Vagina (tissue), 2 donors: ENCODE measurements around the gene CREBBP. TPM values are rescaled to one million over a fixed set of nuclear protein-coding genes. Genes with fewer than 3 reads are reported as not detected.

ENCODE experiments used
- DNase-seq, 2 donors: peaks; one replicate each; pipeline ENCODE4 v3.0.0-alpha.2; 2017; ENCODE audit errors: extremely low spot score in 2 of 2
- H3K27ac ChIP-seq: fragments of 200-600 bp; sonication (generic); one replicate; pipeline ENCODE4 v1.5.1; 2019
- H3K27me3 ChIP-seq: fragments of 200-600 bp; sonication (generic); one replicate; pipeline ENCODE4 v1.5.1; 2019
- H3K36me3 ChIP-seq, 2 donors: fragments of 200-600 bp; sonication (generic); one replicate each; pipeline ENCODE4 v1.5.1; 2017 to 2019
- H3K4me1 ChIP-seq: fragments of 200-600 bp; sonication (generic); one replicate; pipeline ENCODE4 v1.5.1; 2019
- H3K4me3 ChIP-seq, 2 donors: fragments of 200-600 bp; sonication (generic); 1 replicate in 1 of 2; 2 replicates in 1 of 2; pipeline ENCODE4 v1.5.1; 2016 to 2019
- H3K9me3 ChIP-seq: fragments of 200-600 bp; sonication (generic); one replicate; pipeline ENCODE4 v1.5.1; 2019
- CTCF ChIP-seq, 3 experiments: fragments of 450-650 bp in 2 of 3; fragments of 200-600 bp in 1 of 3; sonication (generic) in 1 of 3; IDR thresholded peaks; one replicate each; pipeline ENCODE4 v1.5.1; 2017 to 2019; ENCODE audit warnings: antibody characterized with exemption in 3 of 3, mild to moderate bottlenecking in 2 of 3, moderate library complexity in 2 of 3
- POLR2A ChIP-seq, 2 donors: fragments of 450-650 bp; IDR thresholded peaks; one replicate each; pipeline ENCODE4 v1.6.1; 2017; ENCODE audit warnings: antibody characterized with exemption in 2 of 2, mild to moderate bottlenecking in 2 of 2, moderate library complexity in 2 of 2
- POLR2AphosphoS5 ChIP-seq, 2 donors: sonication (generic); formaldehyde crosslinking; IDR thresholded peaks; one replicate each; pipeline ENCODE4 v1.9.0; 2017; ENCODE audit warnings: antibody characterized with exemption in 2 of 2, mild to moderate bottlenecking in 2 of 2, low read depth in 1 of 2; ENCODE audit not compliant: insufficient read depth in 1 of 2
- intact Hi-C: fragments of 100-400 bp; cut with DNase I; formaldehyde crosslinking; loops from one replicate; pipeline ENCODE4 v1.15.1; 2023
- total RNA-seq: library from RNA; depleted of rRNA; stranded (reverse); fragments of >200 nt; gene quantifications from one replicate; pipeline ENCODE4 v1.2.3, GENCODE V29; 2016

The CREBBP gene
- total RNA-seq, 1 donor from 2014 or later = 102 TPM

GRCh38 chr16:3804426-3805016 lies 76.0 kb downstream of the CREBBP start:
- H3K4me3 ChIP-seq = no peak overlapping the region
- intact Hi-C loops = no loop called here
- H3K36me3 ChIP-seq = peaks cover 0 to 5% of the 10 kb centered on the region in 2 donors
- TF ChIP-seq CTCF (IDR thresholded peaks at IDR 0.05) (no peak), POLR2A (IDR thresholded peaks at IDR 0.05) (no peak), POLR2AphosphoS5 (IDR thresholded peaks at IDR 0.05; ENCODE audit: insufficient read depth in 1 of 2, low read depth in 1 of 2) (no peak)
- no peaks in the 10 kb centered on the region for H3K9me3 ChIP-seq
- H3K27ac ChIP-seq = no peak overlapping the region
- DNase-seq = no peak
- no peaks in the 10 kb centered on the region for H3K27me3 ChIP-seq
- peaks cover 70% of the 10 kb centered on the region for H3K4me1 ChIP-seq

GRCh38 chr16:3800477-3801270 lies 79.8 kb downstream of the CREBBP start:
- no peak overlapping the region for H3K4me3 ChIP-seq
- no peak for TF ChIP-seq POLR2A (IDR thresholded peaks at IDR 0.05)
- TF ChIP-seq CTCF (IDR thresholded peaks at IDR 0.05) = no peak
- TF ChIP-seq POLR2AphosphoS5 (IDR thresholded peaks at IDR 0.05; ENCODE audit: insufficient read depth in 1 of 2, low read depth in 1 of 2) = no peak
- H3K36me3 ChIP-seq = no peaks in the 10 kb centered on the region
- H3K27me3 ChIP-seq = no peaks in the 10 kb centered on the region
- H3K27ac ChIP-seq = no peak overlapping the region
- H3K4me1 ChIP-seq = peaks cover 80% of the 10 kb centered on the region
- H3K9me3 ChIP-seq = no peaks in the 10 kb centered on the region
- DNase-seq = peak in 1 of 2 donors; percentile 67
- intact Hi-C loops = no loop called here

- no peaks in the 10 kb centered on the region for H3K36me3 ChIP-seq
- no peak overlapping the region for H3K4me3 ChIP-seq
- intact Hi-C loops = no loop called here
- H3K27ac ChIP-seq = no peak overlapping the region
- H3K9me3 ChIP-seq = no peaks in the 10 kb centered on the region
- H3K4me1 ChIP-seq = peaks cover 80% of the 10 kb centered on the region
- no peaks in the 10 kb centered on the region for H3K27me3 ChIP-seq
- DNase-seq = peak in 1 of 2 donors; percentile 2
- TF ChIP-seq POLR2AphosphoS5 (IDR thresholded peaks at IDR 0.05; ENCODE audit: insufficient read depth in 1 of 2, low read depth in 1 of 2) (no peak), POLR2A (IDR thresholded peaks at IDR 0.05) (no peak), CTCF (IDR thresholded peaks at IDR 0.05) (no peak)
These were observed 80.5 kb downstream of the CREBBP start for GRCh38 chr16:3800019-3800418.

- no peak overlapping the region for H3K4me3 ChIP-seq
- TF ChIP-seq POLR2A (IDR thresholded peaks at IDR 0.05) (no peak), POLR2AphosphoS5 (IDR thresholded peaks at IDR 0.05; ENCODE audit: insufficient read depth in 1 of 2, low read depth in 1 of 2) (no peak), CTCF (IDR thresholded peaks at IDR 0.05) (no peak)
- peaks cover 80% of the 10 kb centered on the region for H3K4me1 ChIP-seq
- intact Hi-C loops = no loop called here
- no peak for DNase-seq
- no peaks in the 10 kb centered on the region for H3K9me3 ChIP-seq
- H3K27me3 ChIP-seq = no peaks in the 10 kb centered on the region
- H3K27ac ChIP-seq = no peak overlapping the region
- H3K36me3 ChIP-seq = no peaks in the 10 kb centered on the region
These were observed 81.2 kb downstream of the CREBBP start for GRCh38 chr16:3799354-3799753.

- Histone ChIP-seq H3K36me3 (no peaks in the 10 kb centered on the region), H3K4me1 (peaks cover 79% of the 10 kb centered on the region), H3K27me3 (no peaks in the 10 kb centered on the region), H3K9me3 (no peaks in the 10 kb centered on the region), H3K27ac (no peak overlapping the region), H3K4me3 (no peak overlapping the region)
- intact Hi-C loops = no loop called here
- DNase-seq = no peak
- TF ChIP-seq POLR2AphosphoS5 (IDR thresholded peaks at IDR 0.05; ENCODE audit: insufficient read depth in 1 of 2, low read depth in 1 of 2) (no peak), POLR2A (IDR thresholded peaks at IDR 0.05) (no peak), CTCF (IDR thresholded peaks at IDR 0.05) (no peak)
These were observed 81.7 kb downstream of the CREBBP start for GRCh38 chr16:3798838-3799237.
